ENCODE data around the gene HS3ST2. TPM values are rescaled to one million over a fixed set of nuclear protein-coding genes. Genes with fewer than 3 reads are reported as not detected.

The HS3ST2 gene
- total RNA-seq, 1 donor, result not detected

GRCh38 chr16:22923491-22923890 is 109.5 kb downstream of the HS3ST2 start:
- no peak for DNase-seq (ENCODE audit: low read depth)
- no peak overlapping the region for H3K4me3 ChIP-seq (ENCODE audit: low read depth, low read length)
- TF ChIP-seq CTCF (IDR thresholded peaks at IDR 0.05; ENCODE audit: insufficient read depth, low read depth, low read length), result no peak

- no peak for DNase-seq (ENCODE audit: low read depth)
- TF ChIP-seq CTCF (IDR thresholded peaks at IDR 0.05; ENCODE audit: insufficient read depth, low read depth, low read length), result no peak
- H3K4me3 ChIP-seq (ENCODE audit: low read depth, low read length), result no peak overlapping the region
Observed at GRCh38 chr16:22924492-22924891, 110.5 kb downstream of the HS3ST2 start.

- no peak for TF ChIP-seq CTCF (IDR thresholded peaks at IDR 0.05; ENCODE audit: insufficient read depth, low read depth, low read length)
Observed at GRCh38 chr16:22926105-22926751, 112.3 kb downstream of the HS3ST2 start.

DNA sequence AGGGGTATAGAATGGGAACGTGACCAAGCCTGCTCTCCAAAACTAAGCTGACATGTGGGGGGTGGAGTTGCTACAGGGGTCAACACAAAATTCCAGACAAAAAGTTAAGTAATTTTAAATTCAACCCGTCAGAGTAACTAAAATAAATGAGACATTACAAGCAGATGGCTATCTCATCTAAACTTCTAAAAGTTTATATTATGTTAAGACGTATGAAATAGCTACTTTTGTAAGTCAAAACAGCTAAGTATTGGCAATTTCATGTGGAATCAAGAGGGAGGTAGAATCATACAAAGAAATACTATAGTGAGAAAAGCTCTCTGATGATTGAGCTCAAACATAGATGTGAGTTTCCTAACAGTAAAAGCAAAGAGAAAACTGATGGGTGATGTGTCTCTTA is 113.3 kb downstream of the HS3ST2 start:
- DNase-seq (ENCODE audit: low read depth), result no peak
- H3K4me3 ChIP-seq (ENCODE audit: low read depth, low read length), result no peak overlapping the region
- no peak for TF ChIP-seq CTCF (IDR thresholded peaks at IDR 0.05; ENCODE audit: insufficient read depth, low read depth, low read length)

More at GRCh38 chr16:22926105-22926751, 112.3 kb downstream of the HS3ST2 start:
- H3K4me3 ChIP-seq (ENCODE audit: low read depth, low read length), result no peak overlapping the region
- DNase-seq (ENCODE audit: low read depth), result no peak

DNA sequence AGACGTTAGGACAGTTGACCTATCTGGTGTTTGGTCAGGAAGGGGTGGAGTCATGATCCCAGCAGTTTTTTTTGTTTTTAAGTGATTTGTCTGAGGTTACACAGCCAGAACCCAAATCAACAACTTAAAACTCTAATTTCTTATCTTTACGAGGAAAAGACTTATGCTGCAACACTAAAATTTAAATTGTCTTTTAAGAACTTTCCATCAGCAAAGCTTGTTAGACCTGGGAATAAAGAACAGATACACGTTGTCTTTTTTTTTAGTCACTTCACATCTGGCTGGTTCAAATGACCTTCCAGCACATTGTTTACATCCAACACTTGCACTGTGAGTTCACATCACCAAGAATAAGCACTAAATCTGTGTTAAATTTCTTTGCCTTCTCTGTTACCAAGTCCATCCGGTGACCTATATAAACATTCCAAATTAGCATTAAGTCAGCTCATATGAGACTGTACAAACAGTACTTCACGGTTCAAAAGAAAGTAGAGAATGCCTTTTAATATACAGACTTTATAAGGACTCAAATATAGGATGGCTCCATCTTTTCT is 115.0 kb downstream of the HS3ST2 start:
- H3K4me3 ChIP-seq (ENCODE audit: low read depth, low read length), result no peak overlapping the region
- TF ChIP-seq CTCF (IDR thresholded peaks at IDR 0.05; ENCODE audit: insufficient read depth, low read depth, low read length), result no peak
- DNase-seq (ENCODE audit: low read depth), result no peak

DNA sequence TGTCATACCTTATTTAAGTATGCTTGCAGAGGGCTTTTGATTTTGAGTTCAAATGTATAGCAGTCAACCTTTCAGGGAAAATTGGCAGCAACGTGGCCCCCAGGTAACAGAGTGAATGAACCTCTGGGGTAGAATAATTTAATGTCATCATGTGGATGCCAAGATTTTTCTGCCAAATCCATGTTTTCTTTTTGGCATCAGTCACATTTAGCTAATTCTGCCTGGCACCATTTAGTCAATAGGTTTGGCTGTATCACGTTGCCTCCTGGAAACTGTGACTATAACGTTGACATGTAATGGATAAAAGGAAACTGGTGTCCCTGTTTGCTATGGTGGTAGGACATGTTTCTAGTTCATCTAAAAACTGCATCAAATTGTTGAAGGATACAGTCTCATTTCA is 115.5 kb downstream of the HS3ST2 start:
- TF ChIP-seq CTCF (IDR thresholded peaks at IDR 0.05; ENCODE audit: insufficient read depth, low read depth, low read length), result no peak
- no peak for DNase-seq (ENCODE audit: low read depth)
- H3K4me3 ChIP-seq (ENCODE audit: low read depth, low read length), result no peak overlapping the region

Data from fibroblast of villous mesenchyme (primary cell).